SU-DHL-6 (cell line): Measurements from ENCODE around the gene YBX2.

Experiments
- H2AFZ ChIP-seq: fragments of 200-600 bp; sonication (generic); 2 replicates; pipeline ENCODE4 v1.6.1; 2014; ENCODE audit warnings: low read depth, mild to moderate bottlenecking, moderate library complexity, mixed read lengths, antibody characterized with exemption, low read length; ENCODE audit not compliant: severe bottlenecking
- H3F3A ChIP-seq: fragments of 200-600 bp; shearing (Covaris generic); 2 replicates; pipeline ENCODE4 v1.6.0; 2016; ENCODE audit warnings: antibody characterized with exemption, mild to moderate bottlenecking; ENCODE audit not compliant: insufficient read depth
- H3K27ac ChIP-seq: fragments of 200-600 bp; sonication (generic); 2 replicates; pipeline ENCODE4 v1.5.1; 2016; ENCODE audit warnings: low read depth, mild to moderate bottlenecking, low read length, moderate library complexity, mixed read lengths
- H3K27me3 ChIP-seq: fragments of 200-600 bp; sonication (generic), shearing (Covaris generic); 2 replicates; pipeline ENCODE4 v1.6.0; 2014; ENCODE audit warnings: mild to moderate bottlenecking, low read length
- H3K36me3 ChIP-seq: fragments of 200-600 bp; sonication (generic); 2 replicates; pipeline ENCODE4 v1.6.1; 2014; ENCODE audit warnings: mild to moderate bottlenecking, low read length, mixed read lengths
- H3K4me2 ChIP-seq: fragments of 300-600, 200-600 bp; shearing (Covaris generic), sonication (generic); 2 replicates; pipeline ENCODE4 v1.6.0; 2014; ENCODE audit warnings: low read length, low read depth, mild to moderate bottlenecking; ENCODE audit not compliant: poor library complexity, severe bottlenecking
- H3K4me3 ChIP-seq: fragments of 200-600 bp; sonication (generic); 2 replicates; pipeline ENCODE4 v1.5.1; 2014; ENCODE audit warnings: antibody characterized with exemption, low read length, mild to moderate bottlenecking, mixed read lengths; ENCODE audit not compliant: insufficient read depth, poor library complexity, severe bottlenecking
- H3K79me2 ChIP-seq: fragments of 200-600 bp; sonication (generic); 2 replicates; pipeline ENCODE4 v1.6.1; 2014; ENCODE audit warnings: mild to moderate bottlenecking, low read length, moderate library complexity; ENCODE audit not compliant: insufficient read depth
- H3K9ac ChIP-seq: fragments of 200-600 bp; sonication (generic); 2 replicates; pipeline ENCODE4 v1.7.0; 2014; ENCODE audit warnings: mild to moderate bottlenecking, low read length
- H3K9me2 ChIP-seq: fragments of 200-600 bp; sonication (generic); replicated peaks from 2 replicates; pipeline ENCODE4 v1.6.1; 2014; ENCODE audit warnings: low read length; ENCODE audit not compliant: insufficient read depth
- H3K9me3 ChIP-seq: fragments of 200-600 bp; sonication (generic); 2 replicates; pipeline ENCODE4 v1.6.1; 2014; ENCODE audit warnings: low read length, mixed read lengths; ENCODE audit not compliant: insufficient read depth
- H4K20me1 ChIP-seq: fragments of 200-600 bp; sonication (generic); 2 replicates; pipeline ENCODE4 v1.6.1; 2014; ENCODE audit warnings: low read depth, mild to moderate bottlenecking, antibody characterized with exemption, low read length, moderate library complexity, mixed read lengths
- EZH2phosphoT487 ChIP-seq: fragments of 200-600 bp; sonication (generic), shearing (Covaris generic); conservative IDR thresholded peaks from 2 replicates; pipeline ENCODE4 v1.6.1; 2018; ENCODE audit warnings: mild to moderate bottlenecking, antibody characterized with exemption, low read length, moderate library complexity, mixed read lengths
- TF ChIP-seq, protein P1 (sequence below): fragments of 200-600 bp; sonication (generic); IDR thresholded peaks from one replicate; pipeline ENCODE4 v1.5.1; 2017; ENCODE audit warnings: antibody characterized with exemption, mild to moderate bottlenecking, low read length, moderate library complexity; ENCODE audit not compliant: insufficient read depth, poor library complexity, severe bottlenecking

YBX2 gene

GRCh38 chr17:7243453-7243729, 51.0 kb downstream of the YBX2 start:
- Histone ChIP-seq H2AFZ (no peak overlapping the region), H3K4me3 (peak overlapping the region; percentile 90), H3K4me2 (peak overlapping the region; percentile 92), H3K79me2 (peaks cover 44% of the 10 kb centered on the region), H3K9me2 (no peaks in the 10 kb centered on the region), H3F3A (peaks cover 45% of the 10 kb centered on the region), H3K9ac (peak overlapping the region; percentile 97), H4K20me1 (no peaks in the 10 kb centered on the region), H3K27ac (peak overlapping the region; percentile 84; the same call in 1 of the 2 replicates), H3K36me3 (no peaks in the 10 kb centered on the region; the same call in 1 of the 2 replicates), H3K9me3 (no peaks in the 10 kb centered on the region), H3K27me3 (no peaks in the 10 kb centered on the region)
- TF ChIP-seq, protein P1, sequence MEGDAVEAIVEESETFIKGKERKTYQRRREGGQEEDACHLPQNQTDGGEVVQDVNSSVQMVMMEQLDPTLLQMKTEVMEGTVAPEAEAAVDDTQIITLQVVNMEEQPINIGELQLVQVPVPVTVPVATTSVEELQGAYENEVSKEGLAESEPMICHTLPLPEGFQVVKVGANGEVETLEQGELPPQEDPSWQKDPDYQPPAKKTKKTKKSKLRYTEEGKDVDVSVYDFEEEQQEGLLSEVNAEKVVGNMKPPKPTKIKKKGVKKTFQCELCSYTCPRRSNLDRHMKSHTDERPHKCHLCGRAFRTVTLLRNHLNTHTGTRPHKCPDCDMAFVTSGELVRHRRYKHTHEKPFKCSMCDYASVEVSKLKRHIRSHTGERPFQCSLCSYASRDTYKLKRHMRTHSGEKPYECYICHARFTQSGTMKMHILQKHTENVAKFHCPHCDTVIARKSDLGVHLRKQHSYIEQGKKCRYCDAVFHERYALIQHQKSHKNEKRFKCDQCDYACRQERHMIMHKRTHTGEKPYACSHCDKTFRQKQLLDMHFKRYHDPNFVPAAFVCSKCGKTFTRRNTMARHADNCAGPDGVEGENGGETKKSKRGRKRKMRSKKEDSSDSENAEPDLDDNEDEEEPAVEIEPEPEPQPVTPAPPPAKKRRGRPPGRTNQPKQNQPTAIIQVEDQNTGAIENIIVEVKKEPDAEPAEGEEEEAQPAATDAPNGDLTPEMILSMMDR = no peak
- no peak for TF ChIP-seq EZH2phosphoT487

DNA sequence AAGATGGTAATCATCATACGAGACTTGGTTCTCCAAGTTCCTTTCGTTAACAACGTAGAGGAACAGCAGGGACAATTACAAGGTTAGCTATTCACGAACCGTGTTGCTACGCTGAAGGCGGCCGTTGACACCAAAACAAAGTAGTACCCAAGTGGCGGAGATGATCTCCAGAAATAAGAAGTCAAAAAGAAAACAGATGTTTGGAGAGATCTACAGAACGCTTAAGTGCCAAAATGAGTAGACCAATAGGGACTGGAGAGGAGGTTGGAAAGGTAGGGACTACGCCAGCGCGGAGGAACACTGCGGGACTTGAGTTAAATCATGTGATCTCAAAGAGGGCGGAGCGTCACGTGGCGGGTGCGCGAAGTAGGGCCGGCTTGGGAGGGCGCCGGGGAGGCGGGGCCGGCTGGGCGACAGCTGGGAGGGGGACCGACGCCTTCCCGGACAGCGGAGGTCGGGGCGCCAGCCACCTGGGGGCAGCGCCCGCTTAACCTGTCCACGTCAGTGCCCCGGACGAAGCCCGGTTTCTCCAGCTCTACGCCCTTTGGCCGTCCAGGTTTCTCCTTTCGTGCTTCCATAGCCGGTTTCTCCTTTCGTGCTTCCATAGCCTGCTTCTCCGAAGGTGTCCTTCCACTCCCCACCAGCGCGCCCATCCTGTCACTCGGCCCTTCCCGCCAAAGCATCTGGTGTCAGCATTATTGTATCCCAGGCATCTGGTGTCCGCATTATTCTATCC, 51.6 kb downstream of the YBX2 start:
- H3K4me3 ChIP-seq = peak overlapping the region; percentile 90
- H3K9me2 ChIP-seq = no peaks in the 10 kb centered on the region
- TF ChIP-seq, protein P1 = no peak
- TF ChIP-seq EZH2phosphoT487 = no peak
- no peaks in the 10 kb centered on the region for H3K27me3 ChIP-seq
- no peaks in the 10 kb centered on the region for H3K9me3 ChIP-seq
- H3K79me2 ChIP-seq = peaks cover 39% of the 10 kb centered on the region
- H3K4me2 ChIP-seq = peak overlapping the region; percentile 92
- peak overlapping the region; percentile 97 for H3K9ac ChIP-seq
- no peaks in the 10 kb centered on the region; the same call in 1 of the 2 replicates for H3K36me3 ChIP-seq
- H2AFZ ChIP-seq = peak overlapping the region; percentile 76
- peaks cover 45% of the 10 kb centered on the region for H3F3A ChIP-seq
- peak overlapping the region; percentile 84 for H3K27ac ChIP-seq
- H4K20me1 ChIP-seq = no peaks in the 10 kb centered on the region

DNA sequence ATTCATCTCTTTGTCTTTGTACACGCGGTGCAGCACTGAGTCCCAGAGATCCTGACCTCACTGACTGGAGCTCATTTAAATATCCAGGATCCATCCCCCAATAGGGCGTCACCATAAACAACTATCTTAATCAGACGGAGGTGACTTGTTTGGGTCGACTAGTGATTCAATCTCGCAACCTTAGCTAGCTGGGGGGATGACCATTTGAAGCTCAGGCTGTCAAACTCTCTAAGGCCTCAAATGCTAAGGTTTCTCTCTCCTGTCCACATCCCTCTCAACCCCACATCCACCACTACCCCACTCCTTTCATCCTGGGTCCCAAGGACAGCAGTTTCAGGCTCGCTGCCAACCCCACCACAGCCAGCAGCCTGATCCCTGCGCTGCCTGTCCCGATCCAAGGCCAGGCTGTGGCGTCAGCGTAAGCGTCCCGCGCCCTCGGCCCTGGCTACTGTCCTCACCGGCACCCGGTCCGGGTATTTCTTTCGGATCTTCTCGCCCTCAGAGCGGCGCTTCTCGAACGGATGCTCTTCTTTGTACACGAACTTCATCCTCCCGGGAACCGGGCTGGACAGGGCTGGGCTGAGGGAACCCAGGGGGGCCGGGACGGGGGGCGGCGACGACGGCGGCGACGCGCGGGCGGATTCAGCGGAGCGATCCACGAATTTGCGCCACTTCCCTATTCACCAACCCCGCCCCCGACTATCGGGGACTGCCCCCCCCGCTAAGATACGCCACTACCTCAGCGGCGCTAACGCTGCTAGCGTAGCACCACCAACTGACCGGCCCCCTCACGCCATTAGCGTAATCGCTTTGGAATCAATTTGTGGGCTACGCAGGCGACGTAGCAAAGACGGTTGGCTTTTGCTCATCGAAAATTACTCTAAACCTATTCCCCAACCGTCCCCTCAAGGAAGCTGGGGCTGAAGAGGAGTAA, 52.4 kb downstream of the YBX2 start, which contains the start of gene GABARAP:
GABARAP (minus strand) TSS at position 667 of the 934 bp plus-strand sequence; CDS start at position 548, 119 bp downstream.
- no peaks in the 10 kb centered on the region for H3K27me3 ChIP-seq
- peak within 1 kb of the TSS; percentile 92 for H3K4me2 ChIP-seq
- peaks cover 37% of the 10 kb centered on the region for H3K79me2 ChIP-seq
- H3F3A ChIP-seq = peaks cover 50% of the 10 kb centered on the region
- H3K27ac ChIP-seq = peak within 1 kb of the TSS; percentile 84
- no peaks in the 10 kb centered on the region for H3K9me2 ChIP-seq
- H4K20me1 ChIP-seq = peaks cover 4% of the 10 kb centered on the region; the same call in 1 of the 2 replicates
- peak within 1 kb of the TSS; percentile 76 for H2AFZ ChIP-seq
- no peak for TF ChIP-seq EZH2phosphoT487
- TF ChIP-seq, protein P1 = no peak
- H3K4me3 ChIP-seq = peak within 1 kb of the TSS; percentile 90
- peak within 1 kb of the TSS; percentile 97 for H3K9ac ChIP-seq
- H3K36me3 ChIP-seq = no peaks in the 10 kb centered on the region; the same call in 1 of the 2 replicates
- H3K9me3 ChIP-seq = no peaks in the 10 kb centered on the region
